HepG2 (cell line): ENCODE results near the gene NUP133. TPM values are rescaled to one million over a fixed set of nuclear protein-coding genes. Genes with fewer than 3 reads are reported as not detected.

Experiments
- ATF7-NPFF ChIP-seq: sonication (generic); formaldehyde crosslinking; IDR thresholded peaks from 2 replicates; pipeline ENCODE4 v1.8.1; 2023; ENCODE audit warnings: mild to moderate bottlenecking, low read depth, missing genetic modification reagents, moderate library complexity
- FOSL1 ChIP-seq: sonication (generic); formaldehyde crosslinking; IDR thresholded peaks from 2 replicates; pipeline ENCODE4 v1.9.0; 2021; ENCODE audit warnings: missing genetic modification reagents, borderline replicate concordance
- KDM1A ChIP-seq: IDR thresholded peaks from 2 replicates; pipeline ENCODE4 v1.6.1; 2016; ENCODE audit warnings: missing compliant biosample characterization
- KDM2A ChIP-seq: sonication (generic); formaldehyde crosslinking; IDR thresholded peaks from 2 replicates; pipeline ENCODE4 v1.4.0; 2020; ENCODE audit warnings: low read depth, missing genetic modification reagents, borderline replicate concordance
- NKX3-1 ChIP-seq: sonication (generic); formaldehyde crosslinking; IDR thresholded peaks from 2 replicates; pipeline ENCODE4 v1.5.0; 2020; ENCODE audit warnings: missing genetic modification reagents
- NR2F1 ChIP-seq, 2 experiments: fragments of 450-650 bp in 1 of 2; formaldehyde crosslinking in 1 of 2; IDR thresholded peaks; 2 replicates each; pipeline versions ENCODE4 v1.5.0 to v1.6.1; 2016 to 2020; ENCODE audit warnings: mild to moderate bottlenecking in 1 of 2, missing compliant biosample characterization in 1 of 2, missing genetic modification reagents in 1 of 2, moderate library complexity in 1 of 2
- RFXANK ChIP-seq: IDR thresholded peaks from 2 replicates; pipeline ENCODE4 v1.6.1; 2016
- RNF2 ChIP-seq: fragments of 450-650 bp; conservative IDR thresholded peaks from 2 replicates; pipeline ENCODE4 v1.6.1; 2016; ENCODE audit warnings: low read depth
- SPEN ChIP-seq: sonication (generic); formaldehyde crosslinking; IDR thresholded peaks from 2 replicates; pipeline ENCODE4 v1.5.1; 2020; ENCODE audit warnings: low read depth, mild to moderate bottlenecking, missing genetic modification reagents
- ZEB1 ChIP-seq: IDR thresholded peaks from 2 replicates; pipeline ENCODE4 v1.6.1; 2012; ENCODE audit warnings: mild to moderate bottlenecking, low read depth, inconsistent platforms; ENCODE audit not compliant: insufficient replicate concordance
- ZMAT3 ChIP-seq: sonication (generic); formaldehyde crosslinking; conservative IDR thresholded peaks from 2 replicates; pipeline ENCODE4 v1.7.0; 2021; ENCODE audit warnings: missing genetic modification reagents
- ZNF484 ChIP-seq: sonication (generic); formaldehyde crosslinking; IDR thresholded peaks from 2 replicates; pipeline ENCODE4 v1.5.1; 2020; ENCODE audit warnings: mild to moderate bottlenecking, low read depth, missing genetic modification reagents, borderline replicate concordance
- ZNF570 ChIP-seq: sonication (generic); formaldehyde crosslinking; IDR thresholded peaks from 2 replicates; pipeline ENCODE4 v1.4.0; 2020; ENCODE audit warnings: mild to moderate bottlenecking, missing genetic modification reagents, borderline replicate concordance
- ZNF607 ChIP-seq: sonication (generic); formaldehyde crosslinking; IDR thresholded peaks from 2 replicates; pipeline ENCODE4 v1.5.1; 2020; ENCODE audit warnings: missing genetic modification reagents, mild to moderate bottlenecking, borderline replicate concordance
- polyA plus RNA-seq, 8 experiments: library from polyadenylated mRNA; depleted of rRNA in 3 of 8; stranded (reverse) in 7 of 8; unstranded in 1 of 8; fragments of >200 nt; fragmentation: Illumina TruSeq in 4 of 8; extraction: Trizol in 4 of 8; gene quantifications; 2 replicates each; pipeline versions ENCODE4 v1.2.1 to v1.2.3, GENCODE V29; 2011 to 2016; ENCODE audit warnings: low read depth in 4 of 8, missing spikeins in 1 of 8, mixed read lengths in 1 of 8; ENCODE audit not compliant: insufficient read depth in 1 of 8
- total RNA-seq, 5 experiments: library from RNA; depleted of rRNA; stranded (reverse); fragments of >200 nt; fragmentation: Illumina TruSeq; extraction: Trizol; gene quantifications; 2 replicates each; pipeline ENCODE4 v1.2.3, GENCODE V29; 2016; ENCODE audit warnings: low read depth in 1 of 5
- TF ChIP-seq, protein P1 (sequence below): sonication (generic); formaldehyde crosslinking; IDR thresholded peaks from 2 replicates; pipeline ENCODE4 v1.8.1; 2022; ENCODE audit warnings: mild to moderate bottlenecking, missing genetic modification reagents
- TF ChIP-seq, protein P2 (sequence below): sonication (generic); formaldehyde crosslinking; IDR thresholded peaks from 2 replicates; pipeline ENCODE4 v1.4.0; 2020; ENCODE audit warnings: mild to moderate bottlenecking, missing genetic modification reagents
- TF ChIP-seq, protein P3 (sequence below): sonication (generic); formaldehyde crosslinking; IDR thresholded peaks from 2 replicates; pipeline ENCODE4 v1.5.0; 2020; ENCODE audit warnings: missing genetic modification reagents
- TF ChIP-seq, protein P4 (sequence below): sonication (generic); formaldehyde crosslinking; IDR thresholded peaks from 2 replicates; pipeline ENCODE4 v1.4.0; 2020; ENCODE audit warnings: missing genetic modification reagents, borderline replicate concordance
- TF ChIP-seq, protein P5 (sequence below): IDR thresholded peaks from 2 replicates; pipeline ENCODE4 v1.6.1; 2016; ENCODE audit warnings: low read depth, control low read depth
- TF ChIP-seq, protein P6 (sequence below): sonication (generic); formaldehyde crosslinking; IDR thresholded peaks from 2 replicates; pipeline ENCODE4 v1.4.0; 2020; ENCODE audit warnings: missing genetic modification reagents, borderline replicate concordance

The NUP133 gene
- total and polyA plus RNA-seq, 2 of the 13 experiments (the other 11 are each of a cell fraction or from before 2014, with no cell fraction given): 17.7 to 45.6 TPM

DNA sequence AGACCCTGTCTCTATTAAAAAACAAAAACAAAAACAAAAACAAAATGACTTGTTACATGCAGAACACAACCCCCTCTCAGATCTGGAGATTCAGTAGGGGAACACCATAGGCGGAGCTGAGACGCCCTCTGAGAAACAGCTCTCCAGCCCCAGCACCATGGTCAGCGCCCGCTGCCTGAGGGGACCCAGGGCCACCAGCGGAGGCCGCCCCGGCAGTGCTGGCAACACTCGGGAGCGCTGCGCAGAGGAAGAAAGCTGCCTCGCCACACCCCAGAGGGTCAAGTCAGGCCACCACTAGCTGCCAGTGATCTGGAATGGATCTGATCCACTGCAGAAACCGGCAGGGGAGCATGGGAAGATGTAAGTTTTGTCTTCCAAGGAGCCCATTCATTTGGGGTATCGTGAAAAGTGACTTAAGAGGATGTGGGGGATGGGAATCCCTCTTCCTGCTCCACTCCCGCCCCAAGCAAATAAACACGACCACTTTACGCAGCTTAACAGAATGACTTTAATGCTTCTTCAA lies 77.3 kb downstream of the NUP133 start (continued):
- TF ChIP-seq NKX3-1 (CRISPR knock-in tag): 0 out of 2 replicates have a peak, but pooled peaks have one; percentile 31
- no peak for TF ChIP-seq KDM1A (CRISPR knock-in tag)
- TF ChIP-seq NR2F1 (CRISPR knock-in tag; IDR thresholded peaks at IDR 0.05): no peak
- no peak for TF ChIP-seq RFXANK
- TF ChIP-seq, protein P1, sequence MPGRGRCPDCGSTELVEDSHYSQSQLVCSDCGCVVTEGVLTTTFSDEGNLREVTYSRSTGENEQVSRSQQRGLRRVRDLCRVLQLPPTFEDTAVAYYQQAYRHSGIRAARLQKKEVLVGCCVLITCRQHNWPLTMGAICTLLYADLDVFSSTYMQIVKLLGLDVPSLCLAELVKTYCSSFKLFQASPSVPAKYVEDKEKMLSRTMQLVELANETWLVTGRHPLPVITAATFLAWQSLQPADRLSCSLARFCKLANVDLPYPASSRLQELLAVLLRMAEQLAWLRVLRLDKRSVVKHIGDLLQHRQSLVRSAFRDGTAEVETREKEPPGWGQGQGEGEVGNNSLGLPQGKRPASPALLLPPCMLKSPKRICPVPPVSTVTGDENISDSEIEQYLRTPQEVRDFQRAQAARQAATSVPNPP (CRISPR knock-in tag): no peak
- no peak for TF ChIP-seq ZNF484 (CRISPR knock-in tag)
- no peak for TF ChIP-seq ZEB1
- TF ChIP-seq, protein P2, sequence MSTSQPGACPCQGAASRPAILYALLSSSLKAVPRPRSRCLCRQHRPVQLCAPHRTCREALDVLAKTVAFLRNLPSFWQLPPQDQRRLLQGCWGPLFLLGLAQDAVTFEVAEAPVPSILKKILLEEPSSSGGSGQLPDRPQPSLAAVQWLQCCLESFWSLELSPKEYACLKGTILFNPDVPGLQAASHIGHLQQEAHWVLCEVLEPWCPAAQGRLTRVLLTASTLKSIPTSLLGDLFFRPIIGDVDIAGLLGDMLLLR (CRISPR knock-in tag): no peak
- 0 out of 2 replicates have a peak, but pooled peaks have one; percentile 35 for TF ChIP-seq ZMAT3 (CRISPR knock-in tag)
- TF ChIP-seq, protein P3, sequence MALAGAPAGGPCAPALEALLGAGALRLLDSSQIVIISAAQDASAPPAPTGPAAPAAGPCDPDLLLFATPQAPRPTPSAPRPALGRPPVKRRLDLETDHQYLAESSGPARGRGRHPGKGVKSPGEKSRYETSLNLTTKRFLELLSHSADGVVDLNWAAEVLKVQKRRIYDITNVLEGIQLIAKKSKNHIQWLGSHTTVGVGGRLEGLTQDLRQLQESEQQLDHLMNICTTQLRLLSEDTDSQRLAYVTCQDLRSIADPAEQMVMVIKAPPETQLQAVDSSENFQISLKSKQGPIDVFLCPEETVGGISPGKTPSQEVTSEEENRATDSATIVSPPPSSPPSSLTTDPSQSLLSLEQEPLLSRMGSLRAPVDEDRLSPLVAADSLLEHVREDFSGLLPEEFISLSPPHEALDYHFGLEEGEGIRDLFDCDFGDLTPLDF: no peak
- TF ChIP-seq, protein P4, sequence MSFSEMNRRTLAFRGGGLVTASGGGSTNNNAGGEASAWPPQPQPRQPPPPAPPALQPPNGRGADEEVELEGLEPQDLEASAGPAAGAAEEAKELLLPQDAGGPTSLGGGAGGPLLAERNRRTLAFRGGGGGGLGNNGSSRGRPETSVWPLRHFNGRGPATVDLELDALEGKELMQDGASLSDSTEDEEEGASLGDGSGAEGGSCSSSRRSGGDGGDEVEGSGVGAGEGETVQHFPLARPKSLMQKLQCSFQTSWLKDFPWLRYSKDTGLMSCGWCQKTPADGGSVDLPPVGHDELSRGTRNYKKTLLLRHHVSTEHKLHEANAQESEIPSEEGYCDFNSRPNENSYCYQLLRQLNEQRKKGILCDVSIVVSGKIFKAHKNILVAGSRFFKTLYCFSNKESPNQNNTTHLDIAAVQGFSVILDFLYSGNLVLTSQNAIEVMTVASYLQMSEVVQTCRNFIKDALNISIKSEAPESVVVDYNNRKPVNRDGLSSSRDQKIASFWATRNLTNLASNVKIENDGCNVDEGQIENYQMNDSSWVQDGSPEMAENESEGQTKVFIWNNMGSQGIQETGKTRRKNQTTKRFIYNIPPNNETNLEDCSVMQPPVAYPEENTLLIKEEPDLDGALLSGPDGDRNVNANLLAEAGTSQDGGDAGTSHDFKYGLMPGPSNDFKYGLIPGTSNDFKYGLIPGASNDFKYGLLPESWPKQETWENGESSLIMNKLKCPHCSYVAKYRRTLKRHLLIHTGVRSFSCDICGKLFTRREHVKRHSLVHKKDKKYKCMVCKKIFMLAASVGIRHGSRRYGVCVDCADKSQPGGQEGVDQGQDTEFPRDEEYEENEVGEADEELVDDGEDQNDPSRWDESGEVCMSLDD (CRISPR knock-in tag): peak; percentile 38; the same call in 1 of the 2 replicates
- TF ChIP-seq ZNF570 (CRISPR knock-in tag): no peak
- no peak for TF ChIP-seq ATF7-NPFF (CRISPR knock-in tag)
- 0 out of 2 replicates have a peak, but pooled peaks have one; percentile 47 for TF ChIP-seq ZNF607 (CRISPR knock-in tag)
- TF ChIP-seq SPEN (CRISPR knock-in tag): 0 out of 2 replicates have a peak, but pooled peaks have one; percentile 32
- TF ChIP-seq, protein P5, sequence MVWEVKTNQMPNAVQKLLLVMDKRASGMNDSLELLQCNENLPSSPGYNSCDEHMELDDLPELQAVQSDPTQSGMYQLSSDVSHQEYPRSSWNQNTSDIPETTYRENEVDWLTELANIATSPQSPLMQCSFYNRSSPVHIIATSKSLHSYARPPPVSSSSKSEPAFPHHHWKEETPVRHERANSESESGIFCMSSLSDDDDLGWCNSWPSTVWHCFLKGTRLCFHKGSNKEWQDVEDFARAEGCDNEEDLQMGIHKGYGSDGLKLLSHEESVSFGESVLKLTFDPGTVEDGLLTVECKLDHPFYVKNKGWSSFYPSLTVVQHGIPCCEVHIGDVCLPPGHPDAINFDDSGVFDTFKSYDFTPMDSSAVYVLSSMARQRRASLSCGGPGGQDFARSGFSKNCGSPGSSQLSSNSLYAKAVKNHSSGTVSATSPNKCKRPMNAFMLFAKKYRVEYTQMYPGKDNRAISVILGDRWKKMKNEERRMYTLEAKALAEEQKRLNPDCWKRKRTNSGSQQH: no peak
- TF ChIP-seq, protein P6, sequence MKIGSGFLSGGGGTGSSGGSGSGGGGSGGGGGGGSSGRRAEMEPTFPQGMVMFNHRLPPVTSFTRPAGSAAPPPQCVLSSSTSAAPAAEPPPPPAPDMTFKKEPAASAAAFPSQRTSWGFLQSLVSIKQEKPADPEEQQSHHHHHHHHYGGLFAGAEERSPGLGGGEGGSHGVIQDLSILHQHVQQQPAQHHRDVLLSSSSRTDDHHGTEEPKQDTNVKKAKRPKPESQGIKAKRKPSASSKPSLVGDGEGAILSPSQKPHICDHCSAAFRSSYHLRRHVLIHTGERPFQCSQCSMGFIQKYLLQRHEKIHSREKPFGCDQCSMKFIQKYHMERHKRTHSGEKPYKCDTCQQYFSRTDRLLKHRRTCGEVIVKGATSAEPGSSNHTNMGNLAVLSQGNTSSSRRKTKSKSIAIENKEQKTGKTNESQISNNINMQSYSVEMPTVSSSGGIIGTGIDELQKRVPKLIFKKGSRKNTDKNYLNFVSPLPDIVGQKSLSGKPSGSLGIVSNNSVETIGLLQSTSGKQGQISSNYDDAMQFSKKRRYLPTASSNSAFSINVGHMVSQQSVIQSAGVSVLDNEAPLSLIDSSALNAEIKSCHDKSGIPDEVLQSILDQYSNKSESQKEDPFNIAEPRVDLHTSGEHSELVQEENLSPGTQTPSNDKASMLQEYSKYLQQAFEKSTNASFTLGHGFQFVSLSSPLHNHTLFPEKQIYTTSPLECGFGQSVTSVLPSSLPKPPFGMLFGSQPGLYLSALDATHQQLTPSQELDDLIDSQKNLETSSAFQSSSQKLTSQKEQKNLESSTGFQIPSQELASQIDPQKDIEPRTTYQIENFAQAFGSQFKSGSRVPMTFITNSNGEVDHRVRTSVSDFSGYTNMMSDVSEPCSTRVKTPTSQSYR (CRISPR knock-in tag): peak; percentile 37; the same call in 1 of the 2 replicates
- 0 out of 2 replicates have a peak, but pooled peaks have one; percentile 45 for TF ChIP-seq KDM2A (CRISPR knock-in tag)
- TF ChIP-seq RNF2: no peak
- no peak for TF ChIP-seq FOSL1 (CRISPR knock-in tag)
